Measurements from ENCODE around the gene PFDN6.

PFDN6 gene

GRCh38 chr6:33324125-33324524, 34.7 kb downstream of the PFDN6 start:
- TF ChIP-seq ESRRG (CRISPR knock-in tag; IDR thresholded peaks at IDR 0.05) (no peak), GLIS3 (CRISPR knock-in tag; IDR thresholded peaks at IDR 0.05) (no peak), ZC3H10 (CRISPR knock-in tag; IDR thresholded peaks at IDR 0.05) (no peak), PATZ1 (CRISPR knock-in tag; IDR thresholded peaks at IDR 0.05; ENCODE audit: borderline replicate concordance) (no peak)
- no peak for ATAC-seq

- no peak for TF ChIP-seq ZC3H10 (CRISPR knock-in tag; IDR thresholded peaks at IDR 0.05)
- no peak for TF ChIP-seq POU6F1 (CRISPR knock-in tag; IDR thresholded peaks at IDR 0.05; ENCODE audit: borderline replicate concordance, low read depth)
- TF ChIP-seq TCF4 (CRISPR knock-in tag; IDR thresholded peaks at IDR 0.05; ENCODE audit: borderline replicate concordance), result no peak
Observed at GRCh38 chr6:33329058-33329457, 39.7 kb downstream of the PFDN6 start.

GRCh38 chr6:33330736-33331135, 41.3 kb downstream of the PFDN6 start:
- TF ChIP-seq CSRNP3 (CRISPR knock-in tag; IDR thresholded peaks at IDR 0.05) (no peak), TCF4 (CRISPR knock-in tag; IDR thresholded peaks at IDR 0.05; ENCODE audit: borderline replicate concordance) (no peak), PPARA (CRISPR knock-in tag; IDR thresholded peaks at IDR 0.05; ENCODE audit: borderline replicate concordance) (no peak), CSDC2 (CRISPR knock-in tag; IDR thresholded peaks at IDR 0.05) (no peak), ZFP30 (CRISPR knock-in tag; IDR thresholded peaks at IDR 0.05) (no peak), CREB5 (CRISPR knock-in tag; IDR thresholded peaks at IDR 0.05; ENCODE audit: low read depth) (no peak), TOX (CRISPR knock-in tag; IDR thresholded peaks at IDR 0.05; ENCODE audit: borderline replicate concordance) (no peak)
- no peak for ATAC-seq

More at GRCh38 chr6:33329058-33329457, 39.7 kb downstream of the PFDN6 start:
- no peak for ATAC-seq

GRCh38 chr6:33333666-33334065, 44.3 kb downstream of the PFDN6 start:
- ATAC-seq, result no peak

GRCh38 chr6:33335916-33336315, 46.5 kb downstream of the PFDN6 start:
- ATAC-seq, result no peak
- no peak for TF ChIP-seq ZFP3 (CRISPR knock-in tag; IDR thresholded peaks at IDR 0.05)

More at GRCh38 chr6:33333666-33334065, 44.3 kb downstream of the PFDN6 start:
- TF ChIP-seq ZFP3 (CRISPR knock-in tag; IDR thresholded peaks at IDR 0.05), result no peak
- no peak for TF ChIP-seq SNAI2 (CRISPR knock-in tag; IDR thresholded peaks at IDR 0.05)
- no peak for TF ChIP-seq TOX (CRISPR knock-in tag; IDR thresholded peaks at IDR 0.05; ENCODE audit: borderline replicate concordance)

GRCh38 chr6:33336495-33336894, 47.1 kb downstream of the PFDN6 start:
- no peak for ATAC-seq
- no peak for TF ChIP-seq GLIS3 (CRISPR knock-in tag; IDR thresholded peaks at IDR 0.05)
- no peak for TF ChIP-seq CREB5 (CRISPR knock-in tag; IDR thresholded peaks at IDR 0.05; ENCODE audit: low read depth)
- TF ChIP-seq POU6F1 (CRISPR knock-in tag; IDR thresholded peaks at IDR 0.05; ENCODE audit: borderline replicate concordance, low read depth), result no peak
- TF ChIP-seq TSHZ2 (CRISPR knock-in tag; IDR thresholded peaks at IDR 0.05), result no peak
- no peak for TF ChIP-seq ARNTL (CRISPR knock-in tag; IDR thresholded peaks at IDR 0.05; ENCODE audit: borderline replicate concordance, low read depth)
- TF ChIP-seq ZFP30 (CRISPR knock-in tag; IDR thresholded peaks at IDR 0.05), result no peak
- TF ChIP-seq PPARA (CRISPR knock-in tag; IDR thresholded peaks at IDR 0.05; ENCODE audit: borderline replicate concordance), result no peak
